Prostate gland (tissue), 2 donors: ENCODE measurements around the gene CHCHD6.

Source experiments
- POLR2A ChIP-seq: fragments of 450-650 bp; IDR thresholded peaks from one replicate; pipeline ENCODE4 v1.6.1; 2016; ENCODE audit warnings: antibody characterized with exemption, mild to moderate bottlenecking
- POLR2AphosphoS5 ChIP-seq: sonication (generic); formaldehyde crosslinking; IDR thresholded peaks from one replicate; pipeline ENCODE4 v1.6.1; 2017; ENCODE audit warnings: antibody characterized with exemption
- TF ChIP-seq, protein P1 (sequence below), 4 experiments: fragments of 200-600 bp in 2 of 4; fragments of 450-650 bp in 2 of 4; sonication (generic) in 2 of 4; IDR thresholded peaks; 1 replicate in 3 of 4; 2 replicates in 1 of 4; pipeline ENCODE4 v1.5.1; 2016 to 2019; ENCODE audit warnings: antibody characterized with exemption in 4 of 4, mild to moderate bottlenecking in 2 of 4, moderate library complexity in 2 of 4

DNA sequence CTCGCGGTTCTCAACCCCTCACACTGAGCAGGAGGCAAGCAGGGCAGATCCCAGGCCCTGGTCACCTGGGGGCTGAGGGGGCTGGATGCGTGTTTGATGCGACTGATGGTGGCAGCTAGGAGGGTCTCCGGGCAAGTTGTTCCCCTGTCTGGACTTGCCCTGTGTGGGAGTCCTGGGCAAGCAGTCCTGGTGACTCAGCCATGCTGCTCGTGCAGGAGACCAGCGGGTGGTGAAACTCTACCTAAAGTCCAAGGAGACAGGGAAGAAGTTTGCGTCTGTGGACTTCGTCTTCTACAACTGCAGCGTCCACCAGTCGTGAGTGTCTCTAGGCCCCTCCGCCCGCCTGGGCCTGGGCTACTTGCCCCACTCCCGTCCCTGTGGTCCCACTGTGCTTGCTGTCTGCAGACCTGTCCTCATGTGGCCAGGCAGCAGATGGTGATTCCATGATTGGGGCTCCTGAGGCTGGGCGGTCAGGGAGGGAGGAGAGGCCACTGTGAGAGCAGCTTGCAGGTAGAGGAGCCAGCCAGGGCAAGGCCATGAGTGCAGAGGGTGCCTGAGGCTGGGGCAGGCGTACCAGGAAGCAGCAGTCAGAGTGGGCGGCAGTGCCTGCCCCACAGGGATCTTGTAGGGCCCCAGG lies 301.9 kb downstream of the CHCHD6 start:
- TF ChIP-seq, protein P1, sequence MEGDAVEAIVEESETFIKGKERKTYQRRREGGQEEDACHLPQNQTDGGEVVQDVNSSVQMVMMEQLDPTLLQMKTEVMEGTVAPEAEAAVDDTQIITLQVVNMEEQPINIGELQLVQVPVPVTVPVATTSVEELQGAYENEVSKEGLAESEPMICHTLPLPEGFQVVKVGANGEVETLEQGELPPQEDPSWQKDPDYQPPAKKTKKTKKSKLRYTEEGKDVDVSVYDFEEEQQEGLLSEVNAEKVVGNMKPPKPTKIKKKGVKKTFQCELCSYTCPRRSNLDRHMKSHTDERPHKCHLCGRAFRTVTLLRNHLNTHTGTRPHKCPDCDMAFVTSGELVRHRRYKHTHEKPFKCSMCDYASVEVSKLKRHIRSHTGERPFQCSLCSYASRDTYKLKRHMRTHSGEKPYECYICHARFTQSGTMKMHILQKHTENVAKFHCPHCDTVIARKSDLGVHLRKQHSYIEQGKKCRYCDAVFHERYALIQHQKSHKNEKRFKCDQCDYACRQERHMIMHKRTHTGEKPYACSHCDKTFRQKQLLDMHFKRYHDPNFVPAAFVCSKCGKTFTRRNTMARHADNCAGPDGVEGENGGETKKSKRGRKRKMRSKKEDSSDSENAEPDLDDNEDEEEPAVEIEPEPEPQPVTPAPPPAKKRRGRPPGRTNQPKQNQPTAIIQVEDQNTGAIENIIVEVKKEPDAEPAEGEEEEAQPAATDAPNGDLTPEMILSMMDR (IDR thresholded peaks at IDR 0.05) = no peak
- TF ChIP-seq POLR2A (no peak), POLR2AphosphoS5 (no peak)
